MV-4-11 (cell line): ENCODE measurements around the gene PLPPR4.
"Not testable (repeated sequence)": the region's sequence is repeated elsewhere in the genome, so short reads cannot be mapped to it uniquely, and the experiment has no call there.

Experiments used
- DNase-seq: peaks from one replicate; lab custom pipeline; 2025; lab: John Stamatoyannopoulos, UW

Gene PLPPR4, protein sequence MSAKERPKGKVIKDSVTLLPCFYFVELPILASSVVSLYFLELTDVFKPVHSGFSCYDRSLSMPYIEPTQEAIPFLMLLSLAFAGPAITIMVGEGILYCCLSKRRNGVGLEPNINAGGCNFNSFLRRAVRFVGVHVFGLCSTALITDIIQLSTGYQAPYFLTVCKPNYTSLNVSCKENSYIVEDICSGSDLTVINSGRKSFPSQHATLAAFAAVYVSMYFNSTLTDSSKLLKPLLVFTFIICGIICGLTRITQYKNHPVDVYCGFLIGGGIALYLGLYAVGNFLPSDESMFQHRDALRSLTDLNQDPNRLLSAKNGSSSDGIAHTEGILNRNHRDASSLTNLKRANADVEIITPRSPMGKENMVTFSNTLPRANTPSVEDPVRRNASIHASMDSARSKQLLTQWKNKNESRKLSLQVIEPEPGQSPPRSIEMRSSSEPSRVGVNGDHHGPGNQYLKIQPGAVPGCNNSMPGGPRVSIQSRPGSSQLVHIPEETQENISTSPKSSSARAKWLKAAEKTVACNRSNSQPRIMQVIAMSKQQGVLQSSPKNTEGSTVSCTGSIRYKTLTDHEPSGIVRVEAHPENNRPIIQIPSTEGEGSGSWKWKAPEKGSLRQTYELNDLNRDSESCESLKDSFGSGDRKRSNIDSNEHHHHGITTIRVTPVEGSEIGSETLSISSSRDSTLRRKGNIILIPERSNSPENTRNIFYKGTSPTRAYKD

DNA sequence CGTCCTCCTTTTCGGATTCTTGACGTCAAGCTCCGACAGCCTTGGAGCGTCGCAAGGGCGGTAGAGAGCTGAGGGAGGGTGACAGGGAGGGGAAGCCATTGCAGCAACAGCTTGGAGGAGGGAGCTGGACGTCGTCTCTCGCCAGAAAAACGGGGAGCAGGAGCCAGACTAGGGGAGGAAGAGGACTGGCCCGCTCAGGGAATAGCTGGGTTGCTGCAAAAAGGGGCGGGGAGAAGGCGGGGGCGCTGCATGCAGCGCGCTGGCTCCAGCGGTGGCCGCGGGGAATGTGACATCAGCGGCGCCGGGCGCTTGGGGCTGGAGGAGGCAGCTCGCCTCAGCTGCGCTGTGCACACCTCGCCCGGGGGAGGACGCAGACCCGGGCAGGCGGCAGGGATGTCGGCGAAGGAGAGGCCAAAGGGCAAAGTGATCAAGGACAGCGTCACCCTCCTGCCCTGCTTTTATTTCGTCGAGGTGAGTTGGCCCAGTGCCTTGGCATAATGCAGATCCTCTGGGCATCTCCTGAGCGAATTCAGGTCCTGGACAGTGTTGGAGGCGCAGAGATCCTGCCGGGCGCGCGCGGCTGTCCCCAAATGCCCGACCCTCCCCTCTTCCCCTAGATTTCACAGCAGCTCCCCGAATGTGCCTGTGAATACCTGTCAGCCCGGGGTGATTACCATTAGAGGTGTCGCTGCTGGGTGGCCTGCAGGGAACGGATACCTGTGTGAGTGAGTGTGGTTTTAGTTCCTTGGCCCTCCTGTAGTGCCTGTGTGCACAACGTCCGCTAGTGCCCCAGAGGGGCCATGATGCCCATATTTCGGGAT is at the start of gene PLPPR4:
Gene PLPPR4 (plus strand): TSS at position 292 of the 821 bp plus-strand sequence. CDS start 102 bp downstream, at position 394.
- DNase-seq, result no peak

DNA sequence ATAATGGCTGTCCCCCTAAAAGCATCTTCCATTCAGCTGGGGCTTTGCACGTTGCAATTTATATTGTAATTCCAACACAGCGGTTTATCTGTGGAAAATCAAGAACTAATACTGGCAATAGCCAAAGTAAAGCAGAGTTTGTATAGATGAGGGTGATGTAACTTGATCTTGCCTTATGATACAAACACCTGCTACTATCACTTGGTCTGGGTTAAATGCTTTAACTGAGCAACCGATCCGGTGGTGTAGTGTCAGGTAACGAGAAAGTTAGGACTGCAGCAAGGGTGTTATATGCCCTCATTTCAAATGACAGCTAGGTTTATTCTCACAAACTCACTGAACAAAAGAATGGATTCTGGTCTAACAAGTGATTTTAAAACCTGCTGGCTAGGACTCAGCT is 47.3 kb upstream of the PLPPR4 start:
- DNase-seq, result no peak

DNA sequence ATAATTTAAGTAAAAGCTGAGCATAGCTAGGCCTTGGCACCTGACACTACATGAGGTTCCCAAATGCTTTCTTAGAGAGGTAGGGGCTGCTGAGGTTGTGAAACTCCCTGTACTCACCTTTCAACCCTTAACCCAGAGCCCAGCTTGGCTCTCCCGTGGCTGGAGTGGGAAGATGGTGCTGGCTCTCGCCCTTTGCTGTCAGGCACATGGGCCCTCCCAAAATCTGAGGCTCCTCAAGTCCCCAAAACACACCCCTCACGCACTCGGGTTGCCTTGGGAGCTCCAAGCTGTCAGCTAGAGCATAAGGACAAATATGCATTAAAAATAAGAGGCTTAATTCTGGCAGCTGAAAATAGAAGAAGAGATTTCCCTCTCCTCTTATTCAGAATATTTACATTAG is 46.7 kb upstream of the PLPPR4 start:
- no peak for DNase-seq

DNA sequence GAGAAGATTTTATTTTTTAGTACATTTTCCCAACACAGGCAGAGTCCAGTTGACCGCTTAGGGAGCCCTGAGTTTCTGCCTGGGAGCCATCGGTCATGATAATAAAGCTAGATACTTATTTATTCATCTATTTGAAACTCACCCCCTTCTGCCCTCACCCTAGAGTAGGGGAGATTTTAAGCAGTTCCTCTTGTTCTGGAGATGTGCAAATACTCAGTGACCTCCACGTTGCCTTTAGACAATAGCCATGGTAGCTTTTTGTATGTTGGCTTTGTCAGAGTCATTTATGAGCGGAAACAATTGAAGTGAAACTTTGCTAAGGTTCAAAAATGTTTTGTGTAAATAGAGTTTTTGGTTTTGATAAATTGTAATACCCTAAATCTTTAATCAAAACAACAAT is 45.7 kb upstream of the PLPPR4 start:
- peak; percentile 1 for DNase-seq

DNA sequence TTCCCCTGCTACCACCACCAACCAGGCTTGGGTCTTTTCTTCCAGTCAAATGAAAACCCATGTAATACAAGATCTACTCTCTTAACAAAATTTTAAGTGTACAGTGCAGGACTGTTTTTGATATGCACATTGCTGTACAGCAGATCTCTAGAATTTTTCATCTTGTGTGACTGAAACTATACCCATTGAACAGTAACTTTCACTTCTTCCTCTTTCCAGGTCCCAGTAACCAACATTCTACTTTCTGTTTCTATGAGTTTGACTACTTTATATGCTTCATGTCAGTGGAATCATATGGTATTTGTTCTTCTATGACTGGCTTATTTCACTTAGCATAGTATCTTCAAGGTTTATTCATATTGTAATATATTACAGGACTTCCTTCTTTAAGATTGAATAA is 45.3 kb upstream of the PLPPR4 start:
- DNase-seq, result peak; percentile 60

DNA sequence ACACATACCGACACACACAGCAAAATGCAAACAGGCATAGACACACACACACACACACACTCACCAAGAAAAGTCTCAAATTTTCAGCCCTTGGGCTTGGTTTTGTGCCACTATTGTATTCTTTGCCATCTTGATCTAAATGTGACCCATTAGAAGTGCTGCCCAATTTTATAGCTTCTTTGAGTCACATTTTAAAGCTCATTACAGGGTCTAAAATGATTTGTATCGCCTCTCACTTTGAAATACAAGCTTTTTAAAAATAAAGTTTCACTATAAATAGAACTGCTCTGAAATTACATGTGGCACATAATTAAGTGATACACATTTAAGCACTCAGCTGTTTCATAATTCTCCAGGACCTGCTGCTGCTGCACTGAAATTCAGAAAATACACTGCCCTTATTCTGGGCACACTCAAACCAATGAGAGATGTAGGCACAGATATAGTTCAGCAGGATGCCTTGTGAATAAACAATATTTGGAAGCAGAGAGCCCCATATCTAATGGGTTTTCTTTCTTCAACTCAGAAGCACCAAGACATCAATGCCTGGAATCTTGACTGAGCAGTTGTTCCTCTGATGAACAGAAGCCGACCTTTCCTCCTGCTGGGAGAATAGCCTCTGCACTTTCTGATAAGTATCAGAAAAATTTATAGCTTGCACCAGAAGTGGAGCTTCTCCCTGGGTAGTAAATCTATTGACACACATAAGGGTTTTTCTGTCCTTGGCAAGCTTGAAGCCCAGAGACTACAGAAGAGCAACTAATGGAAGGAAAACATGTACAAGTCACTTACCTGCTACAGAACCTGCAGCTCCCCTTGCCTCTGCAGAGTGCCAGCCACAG is 37.0 kb upstream of the PLPPR4 start:
- DNase-seq, result no peak

DNA sequence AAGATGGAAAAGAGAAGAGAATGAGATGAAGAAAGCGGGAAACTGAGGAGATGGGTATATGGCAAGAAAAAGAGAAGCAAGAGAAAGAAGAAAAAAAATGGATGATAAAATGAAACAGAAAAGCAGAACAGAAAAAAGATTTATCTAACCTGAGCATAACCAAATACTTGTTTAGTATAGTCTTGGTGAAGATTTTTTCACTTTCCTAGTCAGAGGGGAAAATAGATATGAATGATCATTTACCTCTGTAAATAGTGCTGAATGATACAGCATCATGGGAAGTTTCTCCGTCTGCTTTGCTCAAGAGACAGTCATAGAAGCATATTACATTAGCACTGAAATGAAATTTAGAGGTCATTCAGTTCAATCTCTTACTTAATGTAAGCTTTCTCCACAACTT is 36.1 kb upstream of the PLPPR4 start:
- no peak for DNase-seq

DNA sequence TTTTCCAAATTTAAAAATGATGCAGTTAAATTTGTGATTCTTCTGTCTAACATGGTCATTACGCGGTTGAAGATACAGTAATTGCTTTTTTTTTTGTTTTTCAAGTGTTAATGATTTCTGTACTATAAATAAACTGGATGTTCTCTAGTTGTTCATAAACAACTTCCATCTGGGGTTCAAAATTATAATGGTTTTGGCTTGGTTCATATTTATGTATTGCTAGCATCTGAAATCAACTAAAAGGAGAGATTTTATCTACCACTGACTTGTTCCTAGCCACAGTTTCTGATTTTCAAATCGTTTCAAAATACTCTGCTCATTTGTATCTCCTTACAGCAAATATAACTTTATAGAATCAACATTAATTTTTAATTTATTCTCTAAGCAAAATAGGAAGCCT is 35.2 kb upstream of the PLPPR4 start:
- DNase-seq, result no peak

DNA sequence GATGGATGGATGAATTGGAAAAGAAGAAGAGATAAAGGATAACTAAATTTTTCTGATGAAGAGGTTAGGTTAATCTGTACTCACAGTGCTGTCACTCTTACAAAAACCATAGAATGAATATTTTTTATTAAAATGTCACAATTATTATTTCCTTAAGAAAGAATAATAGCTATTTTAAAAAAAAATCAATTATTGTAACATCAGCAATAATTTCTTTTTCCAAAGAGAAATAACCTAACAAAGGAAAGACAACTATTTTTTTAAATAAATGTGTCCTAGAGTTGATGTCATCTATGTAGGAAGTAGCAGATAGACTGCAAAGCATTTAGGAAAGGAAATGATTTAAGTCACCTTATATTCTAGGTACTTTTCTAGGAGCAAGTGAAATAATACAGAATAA is 33.6 kb upstream of the PLPPR4 start:
- no peak for DNase-seq

DNA sequence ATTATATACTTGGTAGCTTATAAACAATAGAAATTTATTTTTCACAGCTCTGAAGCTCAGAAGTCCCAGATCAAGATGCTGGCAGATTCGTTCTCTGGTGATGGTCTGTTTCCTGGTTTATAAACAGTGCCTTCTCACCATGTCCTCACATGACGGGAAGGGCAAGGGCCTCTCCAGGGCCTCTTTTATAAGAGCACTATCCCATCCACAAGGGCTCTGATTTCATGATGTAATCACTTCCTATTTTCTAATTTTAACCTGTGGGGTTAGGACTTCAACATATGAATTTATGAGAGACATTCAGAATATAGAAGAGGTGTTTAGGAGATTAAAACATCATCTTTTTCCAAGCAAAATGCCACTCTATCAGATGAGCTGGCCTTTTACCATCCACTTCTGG is 32.1 kb upstream of the PLPPR4 start:
- DNase-seq, result no peak

DNA sequence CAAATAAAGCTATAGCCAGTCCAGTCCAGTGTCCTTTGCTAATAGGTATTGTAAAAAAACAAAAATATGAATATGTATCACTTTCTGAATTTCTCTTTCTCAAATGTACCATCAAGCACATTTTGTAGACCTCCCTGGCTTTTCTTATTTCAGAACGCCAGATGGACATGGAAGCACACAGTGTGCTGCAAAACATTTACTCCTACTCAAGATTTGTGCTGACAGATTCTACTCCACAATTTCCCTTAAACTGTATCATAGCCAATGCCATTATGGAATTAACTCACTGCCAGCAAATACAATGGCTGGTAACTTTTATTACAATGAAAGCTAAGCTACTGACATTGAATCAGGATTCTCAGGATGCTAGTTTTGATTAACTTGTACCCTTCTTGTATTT is 30.8 kb upstream of the PLPPR4 start:
- no peak for DNase-seq

DNA sequence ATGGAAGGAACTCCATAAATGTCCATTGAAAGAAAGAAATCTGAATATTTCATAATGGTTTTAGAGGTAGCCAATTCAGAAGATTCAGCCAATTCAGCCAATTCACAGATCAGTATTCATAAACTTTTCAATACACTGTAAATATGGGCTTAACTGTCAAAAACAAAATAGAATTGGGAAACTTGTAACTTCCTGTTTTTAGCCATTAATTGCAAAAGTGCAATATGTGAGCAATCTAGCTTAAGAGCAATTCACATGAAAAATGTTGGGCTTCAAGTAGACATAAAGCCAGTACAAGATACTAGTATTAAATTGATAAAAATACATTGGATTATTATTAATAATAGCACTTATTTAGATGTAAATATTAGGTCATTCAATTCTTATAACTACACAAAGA is 27.5 kb upstream of the PLPPR4 start:
- DNase-seq, result peak; percentile 55

DNA sequence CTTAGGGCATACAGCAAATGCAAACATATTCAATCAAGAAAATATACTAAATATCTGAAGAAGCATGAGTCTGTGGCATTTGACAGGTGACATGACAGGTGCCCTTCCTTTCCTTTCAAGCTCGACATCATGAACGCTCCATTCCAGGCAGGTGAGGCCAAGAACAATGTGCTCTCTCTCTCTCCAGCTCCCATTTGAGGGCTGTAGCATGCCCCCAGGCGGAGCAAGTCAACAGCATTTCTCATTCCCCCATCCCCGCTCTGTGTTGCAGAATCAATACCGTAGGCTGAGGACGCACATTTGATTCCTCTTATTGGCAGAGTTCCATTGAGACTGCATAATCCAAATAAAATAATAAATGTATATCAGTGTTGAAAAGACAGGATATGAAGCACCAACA is 24.6 kb upstream of the PLPPR4 start:
- no peak for DNase-seq

DNA sequence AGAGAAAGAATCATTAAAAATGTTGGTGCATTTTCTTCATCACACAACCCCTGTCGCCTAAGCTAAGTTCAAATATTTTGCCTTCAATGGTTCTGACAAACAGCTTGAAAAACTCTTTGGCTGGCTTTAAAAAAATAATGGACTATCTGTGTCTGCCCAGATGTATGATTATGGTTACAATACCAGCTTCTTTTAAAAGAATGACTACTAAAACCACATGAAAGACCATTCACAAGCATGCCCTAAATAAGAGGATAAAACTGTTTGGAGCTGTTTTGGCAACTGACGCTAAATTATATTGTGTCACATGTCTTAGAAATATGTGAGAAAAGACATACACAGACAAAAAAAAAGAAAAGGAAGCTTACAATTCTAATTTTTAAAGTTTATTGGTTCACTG is 23.7 kb upstream of the PLPPR4 start:
- DNase-seq, result no peak

DNA sequence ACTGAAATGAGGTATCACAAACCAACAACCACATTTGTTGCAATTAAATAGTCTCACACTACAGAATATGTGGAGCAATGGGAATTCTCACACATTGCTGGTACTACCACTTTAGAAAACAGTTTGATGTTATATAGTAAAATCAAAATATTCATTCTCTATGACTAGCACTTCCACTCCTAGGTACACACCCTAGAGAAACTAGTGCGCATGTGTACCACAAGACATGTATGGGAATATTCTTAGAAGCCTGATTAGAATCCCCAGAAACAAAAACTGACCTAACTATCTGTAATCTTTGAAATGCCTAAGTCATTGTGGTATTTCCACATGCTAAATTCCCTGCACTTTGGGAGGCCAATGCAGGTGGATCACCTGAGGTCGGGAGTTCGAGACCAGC is 18.1 kb upstream of the PLPPR4 start:
- no peak for DNase-seq

DNA sequence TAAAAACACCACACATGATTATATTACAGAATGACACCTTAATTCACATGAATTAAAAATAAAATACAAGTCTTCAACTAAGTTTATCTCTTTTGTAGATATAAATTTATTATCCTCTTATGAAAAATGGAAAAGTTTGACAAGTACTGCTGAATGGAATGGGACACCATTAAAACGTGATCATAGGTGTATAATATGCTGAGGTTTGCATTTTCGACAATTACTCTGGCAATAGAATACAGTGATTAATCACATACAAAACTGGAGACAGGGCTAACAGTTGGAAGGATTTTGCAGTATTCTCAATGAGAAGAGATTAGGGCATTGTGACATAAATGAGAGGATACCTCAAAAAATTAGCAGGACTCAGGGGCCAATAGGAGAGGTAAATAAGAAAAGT is 17.1 kb upstream of the PLPPR4 start:
- no peak for DNase-seq

DNA sequence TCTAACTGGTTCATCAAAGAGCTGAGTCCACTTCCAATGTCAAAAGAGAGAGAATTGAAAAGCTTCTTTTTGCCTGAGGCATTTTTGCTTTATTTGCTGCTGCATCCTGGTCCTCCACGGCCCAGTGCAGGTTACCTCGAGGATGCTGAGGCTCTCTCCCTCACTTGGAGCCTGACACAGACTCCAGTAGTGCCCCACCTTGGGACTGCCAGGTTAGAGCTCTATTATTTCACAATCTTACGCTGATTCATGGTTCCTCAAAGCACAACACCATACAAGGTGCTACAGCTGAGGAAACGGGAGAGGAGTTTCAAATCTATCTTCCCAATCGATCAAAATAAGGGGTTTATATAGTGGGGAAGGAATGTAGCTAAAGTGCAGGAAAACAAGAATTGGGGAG is 13.6 kb upstream of the PLPPR4 start:
- no peak for DNase-seq

DNA sequence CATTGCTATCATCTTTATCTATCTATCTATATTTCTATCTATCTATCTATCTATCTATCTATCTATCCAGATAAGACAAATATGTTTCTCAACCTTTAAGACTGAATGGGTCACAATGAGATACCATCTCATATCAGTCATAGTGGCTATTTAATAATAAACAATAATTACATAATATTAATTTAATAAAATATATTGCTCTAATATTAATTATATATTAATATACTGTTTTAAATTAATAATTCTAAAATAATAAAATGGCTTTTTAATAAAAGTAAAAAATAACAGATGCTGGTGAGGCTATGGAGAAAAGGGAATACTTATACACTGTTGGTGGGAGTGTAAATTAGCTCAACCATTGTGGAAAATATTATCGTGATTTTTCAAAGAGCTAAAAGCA is 13.0 kb upstream of the PLPPR4 start:
- no peak for DNase-seq

DNA sequence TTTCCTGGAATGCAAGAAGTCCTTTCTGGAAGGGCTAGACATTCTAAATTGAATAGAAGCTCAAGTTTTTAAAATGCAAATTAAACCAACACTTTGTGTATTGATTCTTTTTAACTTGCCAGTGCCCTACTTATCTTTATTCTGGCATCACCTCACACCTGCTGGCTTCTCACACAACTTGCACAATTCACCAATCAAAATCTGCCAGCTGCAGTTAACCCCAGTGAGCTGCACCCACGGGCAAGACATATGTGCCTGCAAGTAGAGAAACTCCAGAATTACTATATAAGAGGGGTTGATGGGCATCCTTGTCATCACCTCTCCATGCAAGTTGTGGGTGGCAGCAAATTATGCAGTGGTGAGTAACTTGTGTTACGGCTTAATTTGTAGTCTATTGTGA is 11.7 kb upstream of the PLPPR4 start:
- DNase-seq, result no peak

DNA sequence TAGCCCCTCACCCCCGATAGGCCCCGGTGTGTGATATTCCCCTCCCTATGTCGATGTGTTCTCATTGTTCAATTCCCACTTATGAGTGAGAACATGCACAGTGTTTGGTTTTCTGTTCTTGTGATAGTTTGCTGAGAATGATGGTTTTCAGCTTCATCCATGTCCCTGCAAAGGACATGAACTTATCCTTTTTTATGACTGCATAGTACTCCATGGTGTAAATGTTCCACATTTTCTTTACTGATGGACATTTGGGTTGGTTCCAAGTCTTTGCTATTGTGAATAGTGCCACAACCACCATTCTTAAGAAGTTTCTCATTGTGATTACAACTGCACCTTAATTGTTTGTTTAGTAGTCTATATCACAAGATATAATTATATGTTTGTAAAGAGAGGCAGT is 3.9 kb upstream of the PLPPR4 start:
- not testable (repeated sequence) for DNase-seq

DNA sequence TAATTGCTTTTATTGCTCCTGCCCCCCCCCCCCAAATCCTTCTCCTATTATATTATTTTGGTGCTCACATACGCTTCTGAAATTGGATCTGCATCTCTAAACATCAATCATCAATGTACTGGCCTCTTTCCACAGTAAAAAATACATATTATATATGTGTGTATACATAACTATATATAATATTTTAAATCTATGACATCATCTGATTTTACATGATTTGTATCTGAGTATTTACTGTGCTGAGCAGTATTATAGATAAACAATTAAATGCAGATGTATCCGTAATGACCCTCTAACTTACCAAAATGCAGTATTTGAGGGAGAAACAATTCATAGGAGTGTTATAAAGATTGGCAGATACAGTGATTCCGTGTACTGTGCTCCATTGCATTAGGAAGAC is 832 bp downstream of the PLPPR4 start:
- no peak for DNase-seq

DNA sequence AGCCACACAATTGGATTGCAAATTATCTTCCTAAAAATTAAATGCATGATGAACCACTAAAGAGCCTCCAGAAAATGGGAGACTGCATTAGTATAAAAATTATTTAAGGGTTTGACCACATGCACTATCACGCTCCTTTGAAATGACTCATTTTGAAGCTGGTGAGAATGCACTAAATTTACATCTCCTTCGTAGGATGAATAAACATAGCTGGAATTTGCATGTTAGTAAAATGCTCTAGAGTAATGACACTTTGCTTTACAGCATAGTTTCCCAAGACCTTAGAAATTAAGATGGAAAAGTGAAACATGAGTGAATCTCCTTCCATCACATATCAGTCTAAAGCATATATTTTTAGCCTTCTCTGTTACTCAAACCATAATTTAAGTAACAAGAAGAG is 2.4 kb downstream of the PLPPR4 start:
- no peak for DNase-seq
